ENCODE measurements around the gene TLCD2. TPM values are rescaled to one million over a fixed set of nuclear protein-coding genes. Genes with fewer than 3 reads are reported as not detected.

The TLCD2 gene
- total and polyA plus RNA-seq, 2 of the 13 experiments (the other 11 are each of a cell fraction or from before 2014, with no cell fraction given) = 0.90 to 1.1 TPM

GRCh38 chr17:1714980-1715802, 5.0 kb upstream of the TLCD2 start (continued):
- TF ChIP-seq TARDBP (CRISPR knock-in tag; IDR thresholded peaks at IDR 0.05) (peak; percentile 59; the same call in 1 of the 2 replicates), ZSCAN5A (CRISPR knock-in tag; IDR thresholded peaks at IDR 0.05; ENCODE audit: borderline replicate concordance) (no peak), ZNF710 (CRISPR knock-in tag; IDR thresholded peaks at IDR 0.05; ENCODE audit: borderline replicate concordance) (no peak), ASH2L (IDR thresholded peaks at IDR 0.05; ENCODE audit: insufficient read length, low read depth, low read length) (peak; percentile 66), ZNF20 (CRISPR knock-in tag; IDR thresholded peaks at IDR 0.05) (no peak), HIC2 (CRISPR knock-in tag; IDR thresholded peaks at IDR 0.05; ENCODE audit: low read depth) (0 out of 2 replicates have a peak, but pooled peaks have one; percentile 9), CBX1 (IDR thresholded peaks at IDR 0.05; ENCODE audit: low read depth) (no peak), TBL1XR1 (IDR thresholded peaks at IDR 0.05; ENCODE audit: borderline replicate concordance, low read length, partially characterized antibody) (no peak), ELF3 (CRISPR knock-in tag; IDR thresholded peaks at IDR 0.05) (no peak; the same call in 1 of the 2 replicates), SMAD3 (CRISPR knock-in tag; IDR thresholded peaks at IDR 0.05) (peak; percentile 41; the same call in 1 of the 2 replicates), MTA1 (CRISPR knock-in tag; IDR thresholded peaks at IDR 0.05; ENCODE audit: borderline replicate concordance) (0 out of 2 replicates have a peak, but pooled peaks have one; percentile 20), KLF16 (CRISPR knock-in tag; IDR thresholded peaks at IDR 0.05) (peak in 1 of 2 experiments; percentile 6; a peak in 1 of 4 replicates), SIX4 (CRISPR knock-in tag; IDR thresholded peaks at IDR 0.05) (no peak), RFX1 (IDR thresholded peaks at IDR 0.05) (no peak), UBTF (CRISPR knock-in tag; IDR thresholded peaks at IDR 0.05) (peak; percentile 38; the same call in 1 of the 2 replicates), SSRP1 (CRISPR knock-in tag; IDR thresholded peaks at IDR 0.05) (0 out of 2 replicates have a peak, but pooled peaks have one; percentile 42), AHR (CRISPR knock-in tag; IDR thresholded peaks at IDR 0.05) (no peak), PRMT3 (CRISPR knock-in tag; IDR thresholded peaks at IDR 0.05; ENCODE audit: borderline replicate concordance, low read depth) (no peak), ZNF101 (CRISPR knock-in tag; IDR thresholded peaks at IDR 0.05; ENCODE audit: borderline replicate concordance, low read depth) (0 out of 2 replicates have a peak, but pooled peaks have one; percentile 35), MXD1 (CRISPR knock-in tag; IDR thresholded peaks at IDR 0.05) (no peak; the same call in 1 of the 2 replicates), RFXANK (CRISPR knock-in tag; IDR thresholded peaks at IDR 0.05) (no peak)

All from HepG2 (cell line).